NK-92 (cell line): ENCODE data around the gene LAMC2.
"Not testable (repeated sequence)": the region's sequence is repeated elsewhere in the genome, so short reads cannot be mapped to it uniquely, and the experiment has no call there.

Source experiments
- DNase-seq: peaks from one replicate; lab custom pipeline; 2025; ENCODE audit not compliant: unreplicated experiment; lab: John Stamatoyannopoulos, UW

The LAMC2 gene

DNA sequence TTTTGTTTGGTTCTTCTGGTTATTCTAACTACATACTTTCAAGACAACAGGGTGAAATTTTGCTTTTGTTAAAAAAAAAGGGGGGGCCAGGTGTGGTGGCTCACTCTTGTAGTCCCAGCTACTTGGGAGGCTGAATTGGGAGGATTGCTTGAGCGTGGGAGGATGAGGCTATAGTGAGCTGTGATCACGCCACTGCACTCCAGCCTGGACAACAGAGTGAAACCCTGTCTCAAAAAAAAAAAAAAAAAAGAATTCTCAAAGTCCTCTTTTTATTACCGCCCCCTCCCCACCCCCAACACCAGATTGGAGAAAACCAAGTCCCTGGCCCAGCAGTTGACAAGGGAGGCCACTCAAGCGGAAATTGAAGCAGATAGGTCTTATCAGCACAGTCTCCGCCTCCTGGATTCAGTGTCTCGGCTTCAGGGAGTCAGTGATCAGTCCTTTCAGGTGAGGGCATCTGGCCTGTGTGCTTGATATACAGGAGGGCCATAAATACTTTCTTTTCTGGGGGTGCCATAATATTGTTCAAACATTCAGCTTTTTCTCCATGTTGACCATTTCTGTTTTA, 50.2 kb downstream of the LAMC2 start:
- DNase-seq: no peak

DNA sequence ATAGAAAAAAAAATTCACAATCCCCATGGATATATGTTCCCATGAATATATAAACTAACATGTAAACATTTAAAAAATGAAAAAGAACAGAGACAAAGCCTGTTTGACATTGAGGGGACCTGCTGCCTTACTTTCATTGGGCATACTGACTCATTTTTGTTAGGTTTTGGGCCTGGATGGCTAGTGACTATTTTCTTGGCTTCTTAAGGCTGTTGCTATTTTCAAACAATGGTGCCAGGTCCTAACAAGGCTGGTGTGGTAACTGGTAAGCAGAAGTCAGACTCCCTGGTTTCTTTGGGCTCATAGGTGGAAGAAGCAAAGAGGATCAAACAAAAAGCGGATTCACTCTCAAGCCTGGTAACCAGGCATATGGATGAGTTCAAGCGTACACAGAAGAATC, 51.0 kb downstream of the LAMC2 start:
- no peak for DNase-seq

GRCh38 chr1:183238071-183238470, 52.0 kb downstream of the LAMC2 start:
- DNase-seq: no peak

- DNase-seq: no peak
Observed at GRCh38 chr1:183239220-183239742, 53.2 kb downstream of the LAMC2 start.

GRCh38 chr1:183239793-183240525, 53.9 kb downstream of the LAMC2 start:
- DNase-seq: no peak

GRCh38 chr1:183240526-183240825, 54.4 kb downstream of the LAMC2 start:
- DNase-seq: no peak

DNA sequence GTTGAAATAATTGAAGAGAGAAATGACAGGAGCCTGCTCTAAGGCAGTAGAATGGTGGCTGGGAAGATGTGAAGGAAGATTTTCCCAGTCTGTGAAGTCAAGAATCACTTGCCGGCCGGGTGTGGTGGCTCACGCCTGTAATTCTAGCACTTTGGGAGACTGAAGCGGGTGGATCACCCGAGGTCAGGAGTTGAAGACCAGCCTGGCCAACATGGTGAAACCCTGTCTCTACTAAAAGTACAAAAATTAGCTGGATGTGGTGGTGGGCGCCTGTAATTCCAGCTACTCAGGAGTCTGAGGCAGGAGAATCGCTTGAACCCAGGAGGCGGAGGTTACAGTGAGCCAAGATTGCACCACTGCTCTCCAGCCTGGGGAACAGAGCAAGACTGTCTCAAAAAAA, 54.8 kb downstream of the LAMC2 start:
- not testable (repeated sequence) for DNase-seq

GRCh38 chr1:183241471-183241870, 55.4 kb downstream of the LAMC2 start:
- no peak for DNase-seq

- no peak for DNase-seq
Observed at GRCh38 chr1:183242556-183242955, 56.5 kb downstream of the LAMC2 start.

DNA sequence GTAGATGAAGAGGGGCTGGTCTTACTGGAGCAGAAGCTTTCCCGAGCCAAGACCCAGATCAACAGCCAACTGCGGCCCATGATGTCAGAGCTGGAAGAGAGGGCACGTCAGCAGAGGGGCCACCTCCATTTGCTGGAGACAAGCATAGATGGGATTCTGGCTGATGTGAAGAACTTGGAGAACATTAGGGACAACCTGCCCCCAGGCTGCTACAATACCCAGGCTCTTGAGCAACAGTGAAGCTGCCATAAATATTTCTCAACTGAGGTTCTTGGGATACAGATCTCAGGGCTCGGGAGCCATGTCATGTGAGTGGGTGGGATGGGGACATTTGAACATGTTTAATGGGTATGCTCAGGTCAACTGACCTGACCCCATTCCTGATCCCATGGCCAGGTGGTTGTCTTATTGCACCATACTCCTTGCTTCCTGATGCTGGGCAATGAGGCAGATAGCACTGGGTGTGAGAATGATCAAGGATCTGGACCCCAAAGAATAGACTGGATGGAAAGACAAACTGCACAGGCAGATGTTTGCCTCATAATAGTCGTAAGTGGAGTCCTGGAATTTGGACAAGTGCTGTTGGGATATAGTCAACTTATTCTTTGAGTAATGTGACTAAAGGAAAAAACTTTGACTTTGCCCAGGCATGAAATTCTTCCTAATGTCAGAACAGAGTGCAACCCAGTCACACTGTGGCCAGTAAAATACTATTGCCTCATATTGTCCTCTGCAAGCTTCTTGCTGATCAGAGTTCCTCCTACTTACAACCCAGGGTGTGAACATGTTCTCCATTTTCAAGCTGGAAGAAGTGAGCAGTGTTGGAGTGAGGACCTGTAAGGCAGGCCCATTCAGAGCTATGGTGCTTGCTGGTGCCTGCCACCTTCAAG, 57.3 kb downstream of the LAMC2 start:
- DNase-seq: no peak

GRCh38 chr1:183244466-183244865, 58.4 kb downstream of the LAMC2 start:
- DNase-seq: no peak

DNA sequence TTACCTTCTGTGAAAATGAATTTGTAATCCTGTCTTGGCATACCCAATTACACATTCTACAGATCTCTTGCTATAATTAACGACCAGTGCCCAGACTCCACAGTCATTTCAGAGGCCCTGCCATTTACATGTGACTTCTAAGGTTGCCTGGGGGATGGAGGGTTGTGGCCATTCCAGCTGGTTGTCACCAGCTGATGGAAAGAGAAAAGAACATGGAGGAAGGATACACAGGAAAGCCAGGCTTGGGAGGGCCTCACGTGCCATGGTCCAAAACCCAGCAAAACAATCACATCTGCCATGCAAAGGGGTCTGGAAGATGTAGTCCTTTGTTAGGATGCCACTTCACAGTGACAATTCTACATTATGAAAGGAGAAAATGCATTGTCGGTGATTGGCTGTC, 59.3 kb downstream of the LAMC2 start:
- DNase-seq: no peak

GRCh38 chr1:183246436-183246835, 60.4 kb downstream of the LAMC2 start:
- DNase-seq: no peak

- no peak for DNase-seq
Observed at GRCh38 chr1:183247066-183247465, 61.0 kb downstream of the LAMC2 start.

DNA sequence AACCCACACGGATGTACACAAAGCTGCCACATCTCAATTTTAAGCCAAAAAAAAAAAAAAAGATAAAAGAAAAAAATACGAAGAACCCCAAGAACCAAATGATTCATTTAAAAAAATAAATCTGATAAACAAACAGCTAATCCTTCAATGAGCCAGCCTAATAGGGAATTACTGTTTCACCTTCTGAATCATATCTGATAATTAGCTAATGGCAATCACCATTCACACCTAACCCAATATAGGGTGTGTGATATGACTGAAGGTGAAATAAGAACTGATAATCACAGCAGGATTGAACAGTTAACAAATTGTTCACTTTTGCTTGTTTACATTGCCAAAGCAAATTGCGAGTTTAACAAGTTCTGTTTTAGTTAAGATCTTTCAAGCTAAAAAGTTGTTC, 61.4 kb downstream of the LAMC2 start:
- no peak for DNase-seq

DNA sequence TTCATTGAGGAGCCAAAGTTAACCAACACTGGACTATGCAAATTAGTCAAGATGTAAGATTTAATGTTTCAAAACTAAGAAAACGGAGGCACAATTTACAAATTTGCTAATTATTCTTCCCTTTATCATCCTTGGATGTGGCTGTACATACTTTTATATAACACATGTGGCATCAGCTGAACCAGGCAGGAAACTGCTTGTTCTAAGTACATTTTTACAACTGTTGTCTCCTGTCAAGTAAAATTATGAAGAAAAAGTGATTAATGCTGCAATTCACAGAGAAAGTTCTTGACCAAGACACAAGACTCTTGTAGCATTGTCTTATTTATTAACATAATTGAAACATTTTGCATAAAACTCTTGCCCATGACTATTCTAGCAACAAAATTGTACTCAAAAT, 61.9 kb downstream of the LAMC2 start:
- no peak for DNase-seq

DNA sequence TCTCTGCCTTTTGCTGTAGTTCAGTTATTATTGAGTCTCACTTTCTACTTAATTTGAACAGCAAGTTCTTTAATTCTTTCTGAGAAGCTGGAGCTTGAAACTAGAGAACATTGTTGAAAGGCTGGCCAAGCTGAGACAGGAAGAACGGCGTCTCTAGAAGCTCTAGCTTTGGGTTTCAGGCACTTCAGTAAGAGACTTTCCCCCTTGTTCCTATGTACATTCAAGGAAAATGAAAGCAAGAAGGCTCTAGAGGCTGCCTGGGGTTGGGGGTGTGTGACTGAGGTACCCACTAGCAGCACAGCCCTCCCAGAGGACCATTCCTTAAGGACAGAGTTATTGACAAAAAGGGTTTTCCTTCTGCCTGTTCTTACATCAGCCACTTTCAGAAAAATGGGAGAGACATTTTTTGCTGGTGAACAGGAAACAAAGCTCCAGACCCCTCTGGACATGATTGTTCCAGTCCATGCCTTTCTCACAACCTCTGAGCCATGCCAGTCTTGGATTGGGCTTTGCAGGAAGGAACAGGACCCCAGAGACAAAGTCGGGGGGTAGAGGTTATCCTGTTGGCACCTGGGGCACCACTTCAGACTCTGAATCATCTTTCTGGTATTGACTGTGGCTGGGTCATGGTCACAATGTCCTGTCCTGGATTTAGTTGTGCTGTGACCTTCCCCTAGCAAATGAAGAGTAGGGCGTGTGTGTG, 63.1 kb downstream of the LAMC2 start:
- no peak for DNase-seq

GRCh38 chr1:183249941-183250452, 63.9 kb downstream of the LAMC2 start:
- no peak for DNase-seq

GRCh38 chr1:183251101-183251958, 65.3 kb downstream of the LAMC2 start:
- no peak for DNase-seq

- DNase-seq: no peak
Observed at GRCh38 chr1:183251959-183252450, 65.9 kb downstream of the LAMC2 start.
